ENCODE measurements around the gene PCDH12. TPM values are rescaled to one million over a fixed set of nuclear protein-coding genes. Genes with fewer than 3 reads are reported as not detected.
A peak's percentile ranks its signal among the peaks of the same experiment; 100 is the strongest.

Gene PCDH12
- polyA plus RNA-seq, 1 of the 3 experiments (the other 2 are of a cell fraction) = 0.02 TPM

DNA sequence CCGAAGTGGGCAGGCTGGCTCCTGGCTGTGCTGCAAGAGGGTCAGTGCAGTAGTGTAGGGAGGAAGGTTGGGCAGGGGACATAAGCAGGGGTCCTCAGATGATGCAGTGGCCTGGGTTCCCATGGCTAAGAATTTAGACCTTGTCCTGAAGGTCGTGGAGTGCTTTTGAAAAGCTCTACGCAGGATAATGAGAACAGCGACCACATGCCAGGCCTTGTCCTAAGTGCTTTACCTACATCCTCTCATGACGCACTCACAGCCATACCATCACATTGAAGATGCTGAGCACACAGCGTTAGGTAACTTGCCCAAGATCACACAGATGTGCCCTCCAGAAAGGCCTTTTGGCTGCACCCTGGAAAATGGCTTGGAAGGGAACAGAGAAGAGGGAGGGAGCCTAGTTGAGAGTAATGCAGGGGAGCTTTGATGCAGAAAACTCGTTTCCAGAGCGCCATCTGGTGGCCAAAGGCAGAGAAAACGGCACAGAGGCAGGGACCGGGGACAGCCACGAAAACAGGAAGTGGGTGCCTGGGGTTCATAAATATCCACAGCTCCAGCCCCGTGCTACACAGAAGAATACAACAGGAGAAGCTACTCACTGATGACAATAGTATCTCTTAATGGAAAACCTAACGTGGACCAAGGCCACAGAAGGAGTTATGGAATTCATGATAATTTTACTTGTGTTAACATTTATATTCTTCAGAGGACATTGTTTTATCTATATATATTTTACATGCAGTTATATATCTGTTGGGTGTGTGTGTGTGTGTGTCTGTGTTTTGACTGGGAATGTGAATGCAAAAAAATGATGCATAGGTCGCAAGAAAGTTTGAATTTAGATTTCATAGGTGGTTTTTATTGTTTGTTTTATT is 2.7 kb upstream of the PCDH12 start:
- no peak overlapping the region for H3K27ac ChIP-seq (ENCODE audit: low read depth in 2 of 2, low read length in 1 of 2)

More for the DNA sequence above, 2.7 kb upstream of the PCDH12 start:
- TF ChIP-seq, protein P1, sequence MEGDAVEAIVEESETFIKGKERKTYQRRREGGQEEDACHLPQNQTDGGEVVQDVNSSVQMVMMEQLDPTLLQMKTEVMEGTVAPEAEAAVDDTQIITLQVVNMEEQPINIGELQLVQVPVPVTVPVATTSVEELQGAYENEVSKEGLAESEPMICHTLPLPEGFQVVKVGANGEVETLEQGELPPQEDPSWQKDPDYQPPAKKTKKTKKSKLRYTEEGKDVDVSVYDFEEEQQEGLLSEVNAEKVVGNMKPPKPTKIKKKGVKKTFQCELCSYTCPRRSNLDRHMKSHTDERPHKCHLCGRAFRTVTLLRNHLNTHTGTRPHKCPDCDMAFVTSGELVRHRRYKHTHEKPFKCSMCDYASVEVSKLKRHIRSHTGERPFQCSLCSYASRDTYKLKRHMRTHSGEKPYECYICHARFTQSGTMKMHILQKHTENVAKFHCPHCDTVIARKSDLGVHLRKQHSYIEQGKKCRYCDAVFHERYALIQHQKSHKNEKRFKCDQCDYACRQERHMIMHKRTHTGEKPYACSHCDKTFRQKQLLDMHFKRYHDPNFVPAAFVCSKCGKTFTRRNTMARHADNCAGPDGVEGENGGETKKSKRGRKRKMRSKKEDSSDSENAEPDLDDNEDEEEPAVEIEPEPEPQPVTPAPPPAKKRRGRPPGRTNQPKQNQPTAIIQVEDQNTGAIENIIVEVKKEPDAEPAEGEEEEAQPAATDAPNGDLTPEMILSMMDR (IDR thresholded peaks at IDR 0.05) = peak; percentile 89
- TF ChIP-seq RAD21 (IDR thresholded peaks at IDR 0.05; ENCODE audit: low read length) (peak; percentile 90), MXI1 (IDR thresholded peaks at IDR 0.05; ENCODE audit: low read depth, low read length) (peak; percentile 54; the same call in 1 of the 2 replicates), SMC3 (IDR thresholded peaks at IDR 0.05; ENCODE audit: low read depth, low read length) (peak; percentile 95), ELF1 (IDR thresholded peaks at IDR 0.05) (peak; percentile 73), RFX5 (IDR thresholded peaks at IDR 0.05; ENCODE audit: low read length) (peak; percentile 29; the same call in 1 of the 2 replicates), FOXM1 (IDR thresholded peaks at IDR 0.05; ENCODE audit: low read depth) (no peak), YY1 (IDR thresholded peaks at IDR 0.05; ENCODE audit: low read depth) (no peak), RCOR1 (IDR thresholded peaks at IDR 0.05; ENCODE audit: low read length) (0 out of 2 replicates have a peak, but pooled peaks have one; percentile 54), CHD2 (IDR thresholded peaks at IDR 0.05; ENCODE audit: low read length, partially characterized antibody) (peak; percentile 46)
- TF ChIP-seq, protein P2, sequence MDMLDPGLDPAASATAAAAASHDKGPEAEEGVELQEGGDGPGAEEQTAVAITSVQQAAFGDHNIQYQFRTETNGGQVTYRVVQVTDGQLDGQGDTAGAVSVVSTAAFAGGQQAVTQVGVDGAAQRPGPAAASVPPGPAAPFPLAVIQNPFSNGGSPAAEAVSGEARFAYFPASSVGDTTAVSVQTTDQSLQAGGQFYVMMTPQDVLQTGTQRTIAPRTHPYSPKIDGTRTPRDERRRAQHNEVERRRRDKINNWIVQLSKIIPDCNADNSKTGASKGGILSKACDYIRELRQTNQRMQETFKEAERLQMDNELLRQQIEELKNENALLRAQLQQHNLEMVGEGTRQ (IDR thresholded peaks at IDR 0.05; ENCODE audit: borderline replicate concordance, low read depth, low read length) = no peak
- TF ChIP-seq, protein P3, sequence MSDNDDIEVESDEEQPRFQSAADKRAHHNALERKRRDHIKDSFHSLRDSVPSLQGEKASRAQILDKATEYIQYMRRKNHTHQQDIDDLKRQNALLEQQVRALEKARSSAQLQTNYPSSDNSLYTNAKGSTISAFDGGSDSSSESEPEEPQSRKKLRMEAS (IDR thresholded peaks at IDR 0.05; ENCODE audit: low read depth) = no peak
- TF ChIP-seq, protein P4, sequence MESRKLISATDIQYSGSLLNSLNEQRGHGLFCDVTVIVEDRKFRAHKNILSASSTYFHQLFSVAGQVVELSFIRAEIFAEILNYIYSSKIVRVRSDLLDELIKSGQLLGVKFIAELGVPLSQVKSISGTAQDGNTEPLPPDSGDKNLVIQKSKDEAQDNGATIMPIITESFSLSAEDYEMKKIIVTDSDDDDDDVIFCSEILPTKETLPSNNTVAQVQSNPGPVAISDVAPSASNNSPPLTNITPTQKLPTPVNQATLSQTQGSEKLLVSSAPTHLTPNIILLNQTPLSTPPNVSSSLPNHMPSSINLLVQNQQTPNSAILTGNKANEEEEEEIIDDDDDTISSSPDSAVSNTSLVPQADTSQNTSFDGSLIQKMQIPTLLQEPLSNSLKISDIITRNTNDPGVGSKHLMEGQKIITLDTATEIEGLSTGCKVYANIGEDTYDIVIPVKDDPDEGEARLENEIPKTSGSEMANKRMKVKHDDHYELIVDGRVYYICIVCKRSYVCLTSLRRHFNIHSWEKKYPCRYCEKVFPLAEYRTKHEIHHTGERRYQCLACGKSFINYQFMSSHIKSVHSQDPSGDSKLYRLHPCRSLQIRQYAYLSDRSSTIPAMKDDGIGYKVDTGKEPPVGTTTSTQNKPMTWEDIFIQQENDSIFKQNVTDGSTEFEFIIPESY (IDR thresholded peaks at IDR 0.05; ENCODE audit: borderline replicate concordance, low read depth) = no peak
- TF ChIP-seq, protein P5, sequence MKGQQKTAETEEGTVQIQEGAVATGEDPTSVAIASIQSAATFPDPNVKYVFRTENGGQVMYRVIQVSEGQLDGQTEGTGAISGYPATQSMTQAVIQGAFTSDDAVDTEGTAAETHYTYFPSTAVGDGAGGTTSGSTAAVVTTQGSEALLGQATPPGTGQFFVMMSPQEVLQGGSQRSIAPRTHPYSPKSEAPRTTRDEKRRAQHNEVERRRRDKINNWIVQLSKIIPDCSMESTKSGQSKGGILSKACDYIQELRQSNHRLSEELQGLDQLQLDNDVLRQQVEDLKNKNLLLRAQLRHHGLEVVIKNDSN (IDR thresholded peaks at IDR 0.05; ENCODE audit: borderline replicate concordance, low read depth) = no peak
- TF ChIP-seq, protein P6, sequence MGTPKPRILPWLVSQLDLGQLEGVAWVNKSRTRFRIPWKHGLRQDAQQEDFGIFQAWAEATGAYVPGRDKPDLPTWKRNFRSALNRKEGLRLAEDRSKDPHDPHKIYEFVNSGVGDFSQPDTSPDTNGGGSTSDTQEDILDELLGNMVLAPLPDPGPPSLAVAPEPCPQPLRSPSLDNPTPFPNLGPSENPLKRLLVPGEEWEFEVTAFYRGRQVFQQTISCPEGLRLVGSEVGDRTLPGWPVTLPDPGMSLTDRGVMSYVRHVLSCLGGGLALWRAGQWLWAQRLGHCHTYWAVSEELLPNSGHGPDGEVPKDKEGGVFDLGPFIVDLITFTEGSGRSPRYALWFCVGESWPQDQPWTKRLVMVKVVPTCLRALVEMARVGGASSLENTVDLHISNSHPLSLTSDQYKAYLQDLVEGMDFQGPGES (IDR thresholded peaks at IDR 0.05; ENCODE audit: low read depth, low read length) = no peak
- H3K9ac ChIP-seq = no peak overlapping the region
- H3F3A ChIP-seq (replicated peaks; ENCODE audit: insufficient read depth) = no peaks in the 10 kb centered on the region
- H3K36me3 ChIP-seq (replicated peaks in 1 of 2; ENCODE audit: control insufficient read depth in 1 of 2, insufficient read depth in 2 of 2, low read length in 1 of 2) = no peaks in the 10 kb centered on the region
- H4K20me1 ChIP-seq (ENCODE audit: insufficient read depth) = no peaks in the 10 kb centered on the region
- DNase-seq = peak; percentile 87
- POLR2A ChIA-PET = interaction anchor here (0.7 to 1.9 kb wide), 10 partner anchors 9 to 292 kb away, joined by 3 to 8 read pairs (median 4); partner anchors contain the start of genes DELE1 and RNF14
- no peaks in the 10 kb centered on the region for H3K27me3 ChIP-seq (ENCODE audit: insufficient read depth)
- H2AFZ ChIP-seq (ENCODE audit: low read depth) = peak overlapping the region; percentile 98
- H3K9me2 ChIP-seq = no peaks in the 10 kb centered on the region
- no peaks in the 10 kb centered on the region for H3K9me3 ChIP-seq
- peaks cover 0 to 17% of the 10 kb centered on the region in 2 experiments; a peak in 2 of 4 replicates for H3K4me1 ChIP-seq (ENCODE audit: control insufficient read depth in 1 of 2, insufficient read depth in 2 of 2, low read depth in 1 of 2, low read length in 1 of 2)
- peak overlapping the region; percentile 55; the same call in 1 of the 2 replicates for H3K4me2 ChIP-seq
- H3K79me2 ChIP-seq (ENCODE audit: insufficient read depth) = no peaks in the 10 kb centered on the region
- peak overlapping the region in 1 of 2 experiments; percentile 43; a peak in 1 of 4 replicates for H3K4me3 ChIP-seq (ENCODE audit: low read depth in 2 of 2, low read length in 1 of 2)
- WGBS (ENCODE audit: low lambda C conversion rate) = 22% methylated on average over 14 of the region's 14 CpGs
- CTCF ChIA-PET = interaction anchor here (0.7 to 9.7 kb wide), 93 partner anchors 9 to 371 kb away, joined by 3 to 325 read pairs (median 5); partner anchors contain the start of genes ARAP3, DELE1, DIAPH1 and FCHSD1

All from SK-N-SH (cell line).